Fibroblast of villous mesenchyme (primary cell): Measurements from ENCODE around the gene CARTPT. TPM values are rescaled to one million over a fixed set of nuclear protein-coding genes. Genes with fewer than 3 reads are reported as not detected.

Source experiments
- DNase-seq: peaks from one replicate; pipeline ENCODE4 v3.0.0-alpha.2; 2010; ENCODE audit warnings: low read depth
- H3K4me3 ChIP-seq: 2 replicates; pipeline ENCODE4 v1.5.1; 2011; ENCODE audit warnings: low read depth, mild to moderate bottlenecking, low read length
- total RNA-seq: library from RNA; depleted of rRNA; stranded (reverse); fragments of >200 nt; gene quantifications from 2 replicates; pipeline ENCODE4 v1.2.3, GENCODE V29; 2012
- TF ChIP-seq, protein P1 (sequence below): IDR thresholded peaks from 2 replicates; pipeline ENCODE4 v1.5.1; 2012; ENCODE audit warnings: low read depth, mild to moderate bottlenecking, low read length; ENCODE audit not compliant: insufficient read depth

The CARTPT gene
- total RNA-seq, 1 donor = not detected

DNA sequence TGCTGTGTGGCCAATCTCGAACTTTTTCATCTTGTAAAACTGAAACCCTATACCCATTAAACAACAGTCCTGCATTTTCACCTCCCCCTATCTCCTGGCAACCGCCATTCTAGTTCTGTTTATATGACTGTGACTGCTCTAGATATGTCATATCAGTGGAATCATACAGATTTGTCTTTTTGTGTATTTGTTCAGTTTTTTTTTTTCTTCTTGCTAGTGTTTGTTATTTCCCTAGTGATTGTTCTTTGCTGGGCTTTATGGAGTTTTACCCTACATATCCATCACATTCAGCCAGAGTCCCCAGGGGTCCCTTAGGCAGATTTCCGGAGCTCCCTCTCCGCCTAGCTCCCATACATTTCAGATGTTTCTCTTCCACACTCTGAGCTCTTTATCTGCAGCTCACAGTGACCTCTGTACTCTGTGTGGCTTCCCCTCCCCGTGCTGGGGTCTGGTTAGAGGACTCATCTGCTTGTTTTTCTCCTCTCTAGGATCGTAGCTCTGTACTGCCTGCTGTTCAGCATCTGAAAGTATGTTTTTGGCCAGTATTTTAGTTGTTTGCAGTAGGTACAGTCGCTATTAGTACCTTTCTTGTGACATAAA is 25.1 kb upstream of the CARTPT start:
- TF ChIP-seq, protein P1, sequence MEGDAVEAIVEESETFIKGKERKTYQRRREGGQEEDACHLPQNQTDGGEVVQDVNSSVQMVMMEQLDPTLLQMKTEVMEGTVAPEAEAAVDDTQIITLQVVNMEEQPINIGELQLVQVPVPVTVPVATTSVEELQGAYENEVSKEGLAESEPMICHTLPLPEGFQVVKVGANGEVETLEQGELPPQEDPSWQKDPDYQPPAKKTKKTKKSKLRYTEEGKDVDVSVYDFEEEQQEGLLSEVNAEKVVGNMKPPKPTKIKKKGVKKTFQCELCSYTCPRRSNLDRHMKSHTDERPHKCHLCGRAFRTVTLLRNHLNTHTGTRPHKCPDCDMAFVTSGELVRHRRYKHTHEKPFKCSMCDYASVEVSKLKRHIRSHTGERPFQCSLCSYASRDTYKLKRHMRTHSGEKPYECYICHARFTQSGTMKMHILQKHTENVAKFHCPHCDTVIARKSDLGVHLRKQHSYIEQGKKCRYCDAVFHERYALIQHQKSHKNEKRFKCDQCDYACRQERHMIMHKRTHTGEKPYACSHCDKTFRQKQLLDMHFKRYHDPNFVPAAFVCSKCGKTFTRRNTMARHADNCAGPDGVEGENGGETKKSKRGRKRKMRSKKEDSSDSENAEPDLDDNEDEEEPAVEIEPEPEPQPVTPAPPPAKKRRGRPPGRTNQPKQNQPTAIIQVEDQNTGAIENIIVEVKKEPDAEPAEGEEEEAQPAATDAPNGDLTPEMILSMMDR = no peak
- H3K4me3 ChIP-seq = no peak overlapping the region
- DNase-seq = peak; percentile 17

DNA sequence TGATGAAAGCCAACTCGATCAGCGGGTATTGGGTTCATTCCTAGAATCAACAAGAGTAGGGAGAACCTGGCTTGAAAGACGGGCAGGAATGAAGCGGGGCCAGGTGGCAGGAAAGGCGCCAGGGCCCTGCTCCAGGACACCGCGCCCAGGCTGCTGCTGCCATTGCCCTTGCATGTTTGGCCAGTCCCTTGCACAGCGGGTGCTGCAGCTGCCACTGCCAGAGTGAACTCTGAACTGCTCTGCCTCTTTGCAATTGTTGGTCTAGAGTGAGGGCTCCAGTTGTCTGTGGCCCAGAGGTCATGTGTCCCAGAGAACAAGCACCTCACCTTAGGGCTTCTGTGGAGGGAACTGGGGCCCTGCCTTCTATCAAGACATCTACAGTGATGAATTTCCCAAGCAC is 24.0 kb upstream of the CARTPT start:
- TF ChIP-seq, protein P1 = no peak
- no peak overlapping the region for H3K4me3 ChIP-seq
- no peak for DNase-seq

DNA sequence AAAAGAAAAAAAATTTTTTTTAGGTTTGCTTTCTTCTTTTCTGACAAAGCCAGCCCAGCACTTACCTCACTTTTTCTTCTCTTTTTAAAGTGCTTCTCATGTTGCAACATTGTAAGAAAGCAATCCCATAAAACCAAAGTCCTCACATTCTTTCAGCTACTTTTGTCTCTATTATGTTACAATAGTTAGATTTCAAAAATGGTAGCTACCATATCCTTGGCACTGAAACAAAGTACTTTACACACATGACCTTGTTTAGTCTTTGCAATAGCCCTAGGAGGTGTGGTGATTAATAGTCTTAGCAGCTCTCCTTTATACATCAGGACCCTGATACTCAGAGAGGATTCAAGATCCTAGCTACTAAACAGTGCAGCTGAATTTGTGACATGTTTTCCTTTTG is 23.5 kb upstream of the CARTPT start:
- TF ChIP-seq, protein P1 = no peak
- no peak overlapping the region for H3K4me3 ChIP-seq
- peak; percentile 9 for DNase-seq

DNA sequence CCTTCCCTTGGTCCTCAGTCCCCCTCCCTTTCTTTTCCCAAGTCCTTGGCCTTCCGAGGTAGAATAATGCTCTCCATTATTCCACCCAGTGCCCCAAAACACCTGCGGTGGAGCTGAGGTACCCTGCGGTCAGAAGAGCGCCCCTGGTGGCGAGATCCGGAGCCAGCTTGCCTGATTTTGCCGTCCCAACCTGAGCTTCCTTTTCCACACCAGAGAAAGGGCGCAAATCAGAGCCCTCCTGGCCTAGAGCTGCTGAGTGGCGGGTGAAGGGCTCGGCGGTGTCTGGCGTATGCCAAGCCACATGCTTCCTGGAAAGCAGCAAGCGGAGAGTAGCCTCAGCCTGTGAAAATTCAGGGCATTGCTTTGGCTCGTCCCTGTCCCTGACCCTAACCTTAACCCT is 21.1 kb upstream of the CARTPT start:
- no peak overlapping the region for H3K4me3 ChIP-seq
- TF ChIP-seq, protein P1 = peak; percentile 59
- DNase-seq = no peak

DNA sequence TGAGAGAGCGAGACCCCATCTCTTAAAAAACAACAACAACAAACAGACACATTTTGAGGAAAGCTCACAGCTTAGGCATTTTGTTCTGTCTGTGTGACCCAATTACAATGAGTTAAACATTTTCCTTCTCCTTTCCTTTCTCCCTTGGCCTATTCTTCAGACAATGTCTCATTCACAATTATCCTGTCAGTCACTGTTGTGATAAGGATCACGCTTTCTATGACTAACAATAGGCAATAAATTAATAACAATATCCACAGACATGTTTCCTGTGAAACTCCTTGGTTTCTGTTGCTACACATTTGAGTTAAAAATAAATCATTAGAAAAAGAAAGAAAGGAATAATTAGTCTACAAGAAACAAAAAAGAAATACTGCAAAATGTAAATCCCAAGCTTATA is 19.8 kb upstream of the CARTPT start:
- no peak overlapping the region for H3K4me3 ChIP-seq
- no peak for DNase-seq
- TF ChIP-seq, protein P1 = no peak

DNA sequence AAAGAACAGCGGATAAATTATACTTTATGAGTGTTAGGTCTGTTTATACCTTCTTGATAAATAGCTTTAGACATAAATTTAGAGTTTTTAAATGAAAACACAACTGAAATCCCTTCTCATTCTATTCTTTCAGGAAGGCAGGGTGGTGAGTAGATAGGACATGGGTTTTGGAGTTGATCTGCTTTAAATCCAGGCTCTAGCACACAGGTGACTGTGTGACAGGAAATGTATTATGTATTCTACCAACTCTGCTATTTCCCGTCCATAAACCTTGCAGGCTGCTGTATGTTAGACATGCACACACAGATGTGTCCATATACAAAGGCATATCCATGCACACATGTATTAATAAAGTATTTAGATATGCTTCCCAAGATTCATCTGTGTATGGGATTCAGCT is 19.3 kb upstream of the CARTPT start:
- H3K4me3 ChIP-seq = no peak overlapping the region
- TF ChIP-seq, protein P1 = no peak
- no peak for DNase-seq

DNA sequence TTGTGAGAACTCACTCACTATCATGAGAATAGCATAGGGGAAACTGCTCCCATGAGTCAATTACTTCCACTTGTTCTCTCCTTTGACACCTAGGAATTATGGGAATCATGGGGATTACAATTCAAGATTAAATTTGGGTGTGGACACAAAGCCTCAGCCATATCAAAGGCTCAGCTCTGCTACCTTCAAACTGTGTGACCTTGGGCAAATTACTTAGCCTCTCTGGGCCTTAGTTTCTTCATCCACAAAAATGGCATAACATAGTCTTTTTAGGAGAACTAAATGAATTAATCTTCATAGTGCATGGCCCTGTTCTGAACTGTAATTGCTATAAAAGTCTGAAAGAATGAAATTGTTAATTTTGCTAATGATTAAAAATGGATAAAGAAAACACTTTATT is 18.3 kb upstream of the CARTPT start:
- DNase-seq = no peak
- TF ChIP-seq, protein P1 = no peak

More for the DNA sequence above, 18.3 kb upstream of the CARTPT start:
- H3K4me3 ChIP-seq = no peak overlapping the region
